ENCODE data around the gene CELSR1.
"Not testable (repeated sequence)": the region's sequence is repeated elsewhere in the genome, so short reads cannot be mapped to it uniquely, and the experiment has no call there.

Gene CELSR1

DNA sequence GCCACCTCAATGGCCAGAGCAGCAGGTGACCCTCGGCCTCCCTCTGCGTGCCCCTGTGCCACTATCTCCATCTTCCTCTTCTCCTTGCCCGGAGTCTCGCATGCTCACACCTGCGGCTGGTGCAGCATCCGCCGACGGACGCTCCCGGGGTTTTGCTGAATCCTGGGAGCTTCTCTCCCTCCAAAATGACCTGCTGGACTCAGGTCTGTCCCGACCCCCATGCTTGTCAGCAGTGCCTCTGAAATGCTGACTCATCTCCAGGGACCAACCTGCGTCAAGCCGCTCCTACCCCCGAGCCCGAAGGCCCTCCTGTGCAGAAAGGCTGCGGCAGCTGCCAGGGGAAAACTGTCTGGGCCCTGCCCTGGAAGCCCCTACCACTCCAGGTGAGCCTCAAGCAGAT, 58.4 kb downstream of the CELSR1 start:
- DNase-seq (ENCODE audit: low spot score) = no peak

DNA sequence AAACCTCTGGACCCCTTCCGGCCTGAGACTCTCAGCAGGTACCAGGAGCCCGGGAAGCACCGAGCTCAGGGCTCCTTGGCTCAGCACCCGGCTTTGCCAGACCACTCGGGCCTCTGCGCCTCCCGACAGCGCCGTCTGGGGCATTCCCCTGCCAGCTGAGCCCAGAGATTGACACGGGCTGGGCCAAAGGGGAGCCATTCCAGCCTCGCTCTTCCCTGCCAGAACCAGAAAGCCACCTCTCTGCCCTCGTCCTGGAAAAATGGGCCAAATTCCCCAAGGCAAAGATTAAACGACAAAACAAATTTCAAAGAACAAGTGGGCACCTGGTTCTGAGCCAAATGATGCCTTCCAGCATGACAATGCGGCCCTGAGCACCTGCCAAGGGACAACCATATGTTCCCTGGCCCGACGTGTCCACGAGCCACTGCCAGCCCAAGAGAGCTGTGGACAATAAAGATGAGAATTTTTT, 59.3 kb downstream of the CELSR1 start:
- DNase-seq (ENCODE audit: low spot score) = no peak

DNA sequence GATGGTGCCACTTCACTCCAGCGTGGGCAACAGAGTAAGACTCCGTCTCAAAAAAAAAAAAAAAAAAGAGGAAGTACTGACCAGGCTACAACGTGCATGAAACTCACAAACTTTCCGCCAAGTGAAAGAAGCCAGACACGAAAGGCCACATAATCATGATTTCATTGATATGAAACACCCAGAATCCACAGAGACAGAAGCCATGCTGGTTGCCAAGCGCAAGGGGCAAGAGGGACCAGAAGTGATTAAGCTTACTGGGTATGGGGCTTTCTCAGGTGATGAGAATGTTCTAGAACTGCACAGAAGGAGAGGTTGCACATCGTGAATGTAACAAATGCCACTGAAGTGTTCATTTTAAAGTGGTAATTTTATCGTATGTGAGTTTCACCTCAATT, 60.9 kb downstream of the CELSR1 start:
- no peak for DNase-seq (ENCODE audit: low spot score)

DNA sequence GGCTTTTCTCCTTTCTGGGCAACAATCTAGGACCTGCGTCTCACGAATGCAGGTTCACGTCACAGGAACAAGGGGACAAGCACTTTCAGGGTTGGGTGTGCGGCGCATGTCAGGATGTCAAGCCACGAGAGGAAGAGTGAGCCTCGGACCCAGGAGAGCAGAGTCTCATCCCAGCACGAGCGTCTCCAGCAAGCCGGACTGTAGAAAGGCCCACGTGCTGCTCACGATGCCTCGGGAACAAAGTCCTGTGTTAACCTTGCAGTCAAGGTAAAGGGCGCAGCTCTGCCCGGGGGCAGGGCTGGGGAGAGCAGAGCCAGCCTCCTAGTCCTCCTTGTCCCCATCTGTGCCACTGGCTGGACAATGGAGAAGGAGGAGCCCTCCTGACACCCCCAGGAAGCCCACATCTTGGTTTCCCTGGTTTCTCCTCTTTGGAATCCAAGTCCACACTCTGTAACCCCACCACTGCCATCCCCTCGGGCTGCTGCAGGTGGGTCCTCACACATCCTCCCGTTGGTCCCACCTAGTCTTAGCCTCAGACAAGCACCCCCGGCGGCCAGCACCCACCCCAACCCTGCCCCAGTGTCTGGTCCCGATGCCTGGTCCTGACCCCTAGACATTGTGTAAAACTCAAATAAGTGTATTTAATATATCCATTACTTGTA, 63.4 kb downstream of the CELSR1 start:
- DNase-seq (ENCODE audit: low spot score) = no peak

DNA sequence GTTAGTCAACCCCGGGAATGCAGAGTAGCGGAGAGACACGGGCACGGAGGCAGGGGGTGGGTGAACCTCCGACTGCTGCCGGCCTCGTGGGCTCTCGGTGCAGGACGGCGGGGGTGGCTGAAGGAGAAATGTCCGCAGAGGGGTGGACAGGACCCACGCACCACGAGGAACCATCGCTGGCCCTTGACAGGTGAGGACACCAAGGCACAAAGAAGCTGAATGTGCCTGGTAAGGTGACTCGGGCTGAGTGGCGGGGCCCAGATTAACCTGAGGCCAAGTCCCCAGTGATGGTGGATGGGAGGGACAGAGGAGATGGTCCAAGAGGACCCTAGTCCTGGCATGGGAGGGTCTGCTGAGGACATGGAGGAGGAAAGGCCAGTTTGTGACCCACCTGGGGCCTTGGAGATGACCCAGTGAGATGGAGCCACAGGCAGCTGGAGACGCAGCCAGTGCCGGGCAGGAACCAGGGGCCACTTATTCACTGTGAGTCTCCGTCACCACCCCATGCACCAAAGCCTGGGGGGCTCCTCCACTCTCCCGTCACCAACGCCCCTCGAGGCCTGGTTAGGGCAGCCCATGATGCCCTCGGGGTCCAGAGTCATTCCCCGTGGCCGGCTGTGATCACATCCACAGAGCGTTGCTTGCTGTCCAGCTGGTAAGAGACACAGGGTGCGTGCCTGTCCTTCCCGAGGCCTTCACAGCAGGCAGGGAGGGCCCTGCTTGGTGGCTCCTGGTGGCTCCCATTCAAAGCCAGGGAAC, 64.2 kb downstream of the CELSR1 start:
- no peak for DNase-seq (ENCODE audit: low spot score)

DNA sequence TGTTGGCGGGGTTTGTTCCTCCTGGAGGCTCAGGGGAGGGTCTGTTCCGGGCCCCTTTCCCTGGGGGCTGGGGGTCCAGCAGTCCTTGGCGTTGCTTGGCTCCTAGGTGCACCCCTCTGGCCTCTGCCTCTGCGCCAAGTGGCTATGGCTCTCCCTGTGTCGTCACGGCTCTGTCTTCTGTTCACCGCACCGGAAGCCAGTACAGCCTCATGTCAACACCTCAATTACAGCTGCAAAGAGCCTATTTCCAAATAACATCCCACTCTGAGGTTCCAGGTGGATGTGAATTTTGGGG, 64.8 kb downstream of the CELSR1 start:
- DNase-seq (ENCODE audit: low spot score) = no peak

DNA sequence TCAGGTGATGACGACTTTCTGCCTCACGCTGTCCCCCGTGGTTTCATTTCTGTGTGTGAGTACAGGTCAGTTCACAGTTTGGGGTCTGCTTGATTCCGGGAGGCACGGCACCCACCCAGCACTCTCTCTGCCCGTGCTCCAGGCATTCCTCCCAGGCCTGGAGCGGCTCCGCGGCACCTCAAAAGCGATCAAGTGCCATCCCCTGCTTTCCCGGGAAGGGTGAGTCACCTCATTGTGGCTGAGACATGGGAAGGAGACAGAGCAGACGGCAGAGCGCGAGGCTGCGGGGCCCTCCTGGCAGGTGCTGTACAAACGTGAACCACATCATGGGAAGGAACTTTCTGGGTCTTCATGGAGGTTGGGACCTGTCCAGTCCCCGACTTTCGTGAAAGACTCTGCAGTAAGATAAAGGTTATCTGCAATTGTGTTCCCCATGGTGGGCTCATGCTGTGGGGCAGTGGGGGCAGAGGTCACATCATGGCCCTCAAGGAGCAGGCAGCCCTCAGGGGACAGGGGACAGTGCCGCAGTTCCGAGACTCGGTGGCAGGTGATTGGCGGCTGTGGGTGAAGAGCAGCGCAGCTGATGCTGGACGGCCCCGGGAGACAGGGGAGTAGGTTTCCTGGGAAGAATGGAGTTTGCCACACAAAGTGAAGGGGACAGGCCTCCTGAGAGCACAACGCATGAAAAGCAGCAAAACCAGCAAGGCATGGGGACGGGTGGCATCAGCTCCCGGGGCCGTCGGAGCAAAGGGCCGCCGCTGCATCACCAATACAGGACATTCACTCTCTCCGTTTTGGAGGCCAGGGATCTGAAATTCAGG, 65.3 kb downstream of the CELSR1 start:
- DNase-seq (ENCODE audit: low spot score) = no peak

DNA sequence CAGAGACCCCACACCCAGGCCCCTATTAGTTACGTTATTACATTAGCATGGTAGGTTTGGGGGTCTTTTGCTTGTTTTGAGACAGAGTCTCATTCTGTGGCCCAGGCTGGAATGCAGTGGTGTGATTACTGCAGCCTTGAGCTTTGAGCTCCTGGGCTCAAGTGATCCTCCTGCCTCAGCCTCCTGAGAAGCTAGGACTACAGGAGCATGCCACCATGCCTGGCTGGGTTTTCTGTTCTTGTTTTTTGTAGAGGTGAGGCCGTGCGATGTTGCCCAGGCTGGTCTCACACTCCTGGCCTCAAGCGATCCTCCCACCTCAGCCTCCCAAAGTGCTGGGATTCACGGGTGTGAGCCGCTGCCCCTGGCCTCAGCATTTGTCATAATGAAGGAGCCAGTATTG, 66.1 kb downstream of the CELSR1 start:
- DNase-seq (ENCODE audit: low spot score) = not testable (repeated sequence)

DNA sequence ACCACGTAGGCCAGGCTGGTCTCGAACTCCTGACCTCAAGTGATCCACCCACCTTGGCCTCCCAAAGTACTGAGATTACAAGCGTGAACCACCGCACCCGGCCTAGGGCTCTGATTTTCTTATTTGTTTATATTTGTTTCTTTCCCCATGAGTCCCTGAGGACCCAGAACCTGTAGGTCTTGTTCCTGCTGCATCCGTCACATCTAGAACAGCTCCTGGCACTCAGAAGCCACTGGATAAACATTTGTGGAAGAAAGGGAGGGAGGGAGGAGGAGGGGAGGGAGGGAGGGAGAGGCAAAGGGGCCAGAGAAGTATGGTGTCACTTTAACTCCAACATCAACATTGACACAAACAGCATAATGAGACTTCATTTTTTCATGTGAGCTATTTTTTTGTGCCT, 67.7 kb downstream of the CELSR1 start:
- DNase-seq (ENCODE audit: low spot score) = no peak

DNA sequence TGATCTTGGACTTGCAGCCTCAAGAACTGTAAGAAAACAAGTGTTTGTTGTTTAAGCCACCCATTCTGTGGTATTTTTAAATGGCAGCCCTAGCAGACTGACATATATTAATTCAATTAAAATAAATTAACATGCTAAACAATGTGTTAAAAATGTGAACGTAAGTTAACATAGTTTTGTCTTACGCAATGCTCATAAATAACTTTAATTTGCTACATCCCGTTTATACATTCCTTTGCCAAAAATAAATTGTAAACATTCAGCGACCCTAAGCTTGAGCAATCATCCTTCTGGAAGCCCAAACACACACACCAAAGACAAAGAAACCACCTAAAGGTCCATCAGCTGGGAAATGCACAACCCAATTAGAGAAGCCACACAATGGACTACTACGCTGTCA, 70.4 kb downstream of the CELSR1 start:
- no peak for DNase-seq (ENCODE audit: low spot score)

DNA sequence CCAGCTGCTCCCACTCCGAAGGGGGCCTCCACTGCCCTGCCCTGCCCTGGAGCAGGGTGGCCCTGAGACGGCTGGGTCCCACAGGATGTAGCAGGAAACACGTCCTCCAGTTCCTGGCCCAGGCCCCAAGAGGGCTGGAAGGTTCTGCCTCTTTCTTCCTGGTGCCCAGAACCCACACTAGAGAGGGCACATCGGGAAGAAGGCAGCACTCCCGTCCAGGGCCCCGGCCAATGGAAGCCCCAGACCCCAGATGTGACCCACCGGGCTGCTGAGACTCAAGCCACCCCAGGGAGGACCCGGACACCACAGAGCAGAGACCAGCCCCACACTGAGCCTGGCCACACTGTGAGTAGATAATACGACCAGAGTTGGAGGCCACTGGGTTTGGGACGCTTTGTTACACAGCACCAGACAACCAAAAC, 71.2 kb downstream of the CELSR1 start:
- DNase-seq (ENCODE audit: low spot score) = no peak

DNA sequence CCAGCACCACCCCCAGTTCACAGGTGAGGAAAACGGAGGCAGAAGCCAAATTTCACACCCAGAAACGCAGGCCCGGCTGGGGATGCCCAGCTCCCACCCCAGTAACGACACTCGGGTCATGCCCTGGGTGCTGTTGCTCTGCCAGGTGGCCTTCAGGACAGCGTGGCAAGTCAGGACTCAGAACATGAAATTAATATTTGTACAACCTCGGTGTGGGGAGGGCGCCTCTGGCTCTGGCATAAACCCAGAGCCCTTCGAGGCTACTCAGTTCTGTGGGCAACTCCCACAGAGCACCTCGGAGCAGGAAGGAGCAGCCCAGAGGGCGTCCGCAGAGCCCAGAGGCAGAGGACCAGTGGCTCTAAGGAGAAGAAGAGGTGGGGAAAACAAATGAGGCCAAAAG, 71.6 kb downstream of the CELSR1 start:
- DNase-seq (ENCODE audit: low spot score) = no peak

DNA sequence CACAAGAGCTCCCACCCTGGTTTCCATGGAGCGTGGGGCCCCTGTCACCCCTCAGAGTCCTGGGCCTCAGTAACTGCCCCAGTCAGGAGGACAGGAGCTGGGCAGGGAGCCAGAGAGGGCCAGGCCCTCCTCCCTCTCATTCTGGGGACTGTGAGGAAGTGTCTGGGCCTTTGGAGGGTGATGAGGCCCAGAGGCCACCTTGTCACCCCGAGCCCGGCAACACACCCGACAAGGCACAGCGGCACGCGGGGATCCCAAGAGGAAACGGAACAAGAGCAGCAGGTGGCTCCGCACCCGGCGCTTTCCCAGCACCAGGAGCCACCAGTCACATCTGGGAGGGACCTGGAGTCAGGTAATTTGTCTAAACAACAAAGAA, 72.1 kb downstream of the CELSR1 start:
- DNase-seq (ENCODE audit: low spot score) = no peak

DNA sequence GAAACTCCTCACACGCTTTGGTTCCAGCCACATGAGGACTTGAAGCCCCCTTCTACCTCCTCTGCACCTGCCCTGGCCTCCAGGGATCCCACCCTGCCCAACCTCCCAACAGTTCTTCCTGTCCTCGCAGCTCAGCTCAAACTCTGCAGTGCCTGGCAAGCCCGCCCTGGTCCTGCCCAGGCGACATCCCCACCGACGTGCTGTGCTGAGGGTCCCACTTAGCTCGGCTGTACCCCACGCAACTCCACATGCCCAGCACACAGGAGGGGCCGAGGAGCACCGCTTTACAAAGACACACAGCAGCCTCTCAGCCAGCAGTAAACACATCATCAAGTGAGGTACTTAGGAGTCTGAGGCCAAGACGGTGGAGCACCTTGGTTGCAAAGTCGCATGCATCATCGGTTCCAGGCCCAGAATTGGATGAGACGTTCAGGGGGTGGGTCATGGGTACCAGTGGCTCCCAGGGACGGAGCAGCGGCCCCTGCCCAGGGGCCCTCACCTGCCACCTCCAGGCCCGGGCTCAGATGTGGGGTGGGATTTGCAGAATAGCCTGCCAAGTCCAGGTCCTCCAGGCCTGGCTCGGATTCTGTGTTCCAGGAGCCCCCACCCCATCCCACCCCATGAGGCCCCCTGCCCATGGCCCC, 72.6 kb downstream of the CELSR1 start:
- no peak for DNase-seq (ENCODE audit: low spot score)

DNA sequence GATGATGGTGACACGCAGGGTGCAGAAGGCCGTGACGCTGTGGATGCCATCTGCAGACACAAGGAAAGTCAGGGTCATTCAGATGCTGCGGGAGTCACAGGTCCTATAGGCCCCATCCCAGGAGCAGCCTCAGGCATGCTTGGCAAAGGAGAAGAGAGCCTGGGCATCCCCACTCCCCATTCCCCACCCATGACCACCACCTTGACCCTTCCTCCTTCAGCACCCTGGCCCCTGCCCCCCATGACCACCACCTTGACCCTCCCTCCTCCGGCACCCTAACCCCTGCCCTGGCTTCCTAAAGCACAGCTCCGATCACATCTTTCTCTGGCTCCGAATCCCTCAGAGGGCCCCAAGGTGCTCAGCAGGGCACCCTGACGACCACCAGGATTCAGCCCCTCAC, 73.1 kb downstream of the CELSR1 start:
- no peak for DNase-seq (ENCODE audit: low spot score)

DNA sequence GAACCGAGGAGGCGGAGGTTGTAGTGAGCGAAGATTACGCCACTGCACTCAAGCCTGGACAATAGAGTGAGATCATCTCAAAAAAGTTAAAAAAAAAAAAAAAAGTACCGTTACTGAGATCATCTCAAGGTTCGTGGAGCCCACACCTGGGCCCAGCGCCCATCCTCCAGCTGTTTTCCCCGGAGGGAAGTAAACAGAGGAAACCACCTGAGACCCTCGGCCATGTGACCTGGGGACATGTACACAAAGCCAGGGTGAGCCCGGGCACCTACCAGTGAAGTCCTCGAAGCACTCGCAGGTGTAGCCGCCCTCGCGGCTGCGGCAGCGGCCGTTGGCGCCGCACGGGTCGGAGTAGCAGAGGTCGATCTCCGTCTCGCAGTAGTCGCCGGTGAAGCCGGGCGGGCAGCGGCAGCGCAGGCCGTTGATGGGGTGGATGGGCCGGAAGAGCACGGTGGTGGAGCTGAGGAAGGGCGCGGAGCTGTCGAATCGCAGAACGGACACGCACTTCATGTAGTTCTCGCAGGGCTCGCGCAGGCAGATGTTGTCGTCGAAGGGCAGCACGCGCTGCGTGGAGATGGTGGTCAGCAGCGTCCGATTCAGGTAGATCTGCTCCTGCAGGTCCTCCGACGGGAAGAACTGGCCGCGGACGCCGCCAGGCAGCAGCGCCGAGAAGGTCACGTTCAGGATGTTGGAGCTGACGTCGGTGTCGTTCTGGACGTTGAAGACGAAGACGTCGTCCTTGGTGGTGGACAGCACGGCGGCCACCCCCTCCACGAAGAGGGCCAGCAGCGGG, 73.8 kb downstream of the CELSR1 start:
- DNase-seq (ENCODE audit: low spot score) = no peak

DNA sequence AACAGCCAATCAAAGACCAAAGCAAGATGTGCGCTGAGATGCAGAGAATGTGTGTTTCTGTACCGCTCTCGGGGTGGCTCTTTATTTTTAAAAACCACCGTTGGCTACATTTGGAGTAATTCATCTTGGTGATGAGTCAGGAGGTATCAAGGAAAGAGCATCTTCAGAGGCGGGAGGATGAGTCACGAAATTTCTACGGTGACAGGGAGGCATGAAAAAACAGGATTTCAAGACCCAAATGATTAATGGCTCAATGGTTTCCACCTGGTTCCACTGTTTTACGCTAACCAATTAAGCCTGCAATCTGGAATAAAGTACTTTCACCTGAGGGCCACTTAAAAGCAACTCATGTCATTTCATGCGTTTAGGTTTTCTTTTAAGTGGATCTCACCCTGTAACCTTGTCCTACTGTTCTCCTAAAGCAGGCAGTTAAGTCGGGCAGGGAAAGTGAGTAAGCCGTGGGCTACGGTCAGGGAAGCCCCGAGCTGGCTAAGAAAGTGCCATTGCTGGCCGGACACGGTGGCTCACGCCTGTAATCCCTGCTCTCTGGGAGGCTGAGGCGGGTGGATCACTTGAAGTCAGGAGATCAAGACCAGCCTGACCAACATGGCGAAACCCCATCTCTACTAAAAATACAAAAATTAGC, 74.6 kb downstream of the CELSR1 start:
- peak; percentile 56 for DNase-seq (ENCODE audit: low spot score)

DNA sequence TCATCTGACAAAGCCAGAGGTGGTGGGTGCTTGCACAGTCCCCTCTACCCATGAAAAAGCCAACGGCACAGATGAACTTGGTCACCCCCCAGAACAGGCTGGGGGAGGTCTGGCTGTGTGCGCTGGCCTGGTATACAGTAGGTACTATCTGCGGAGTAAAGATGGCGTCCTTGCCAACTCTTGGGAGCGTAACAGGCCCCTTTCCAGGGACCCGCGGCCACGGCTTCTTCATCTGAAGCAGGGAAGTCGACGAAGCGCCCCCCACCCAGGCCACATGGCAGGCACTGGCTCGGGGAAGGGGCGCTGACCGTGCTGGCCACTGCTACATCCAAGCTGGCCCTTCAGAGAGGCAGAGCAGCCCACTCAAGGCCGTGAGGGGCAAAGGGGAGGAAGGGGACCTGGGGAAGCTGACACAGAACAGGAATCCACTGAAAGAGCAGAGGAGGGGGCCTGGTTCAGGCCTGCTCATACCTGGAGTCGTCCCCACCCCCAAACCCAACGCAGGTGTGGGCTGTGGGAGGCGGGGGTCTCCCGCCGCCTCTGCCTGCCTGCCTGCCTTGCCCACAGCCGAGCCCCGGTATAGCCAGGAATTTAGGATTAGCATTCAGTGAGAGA, 75.7 kb downstream of the CELSR1 start:
- no peak for DNase-seq (ENCODE audit: low spot score)

DNA sequence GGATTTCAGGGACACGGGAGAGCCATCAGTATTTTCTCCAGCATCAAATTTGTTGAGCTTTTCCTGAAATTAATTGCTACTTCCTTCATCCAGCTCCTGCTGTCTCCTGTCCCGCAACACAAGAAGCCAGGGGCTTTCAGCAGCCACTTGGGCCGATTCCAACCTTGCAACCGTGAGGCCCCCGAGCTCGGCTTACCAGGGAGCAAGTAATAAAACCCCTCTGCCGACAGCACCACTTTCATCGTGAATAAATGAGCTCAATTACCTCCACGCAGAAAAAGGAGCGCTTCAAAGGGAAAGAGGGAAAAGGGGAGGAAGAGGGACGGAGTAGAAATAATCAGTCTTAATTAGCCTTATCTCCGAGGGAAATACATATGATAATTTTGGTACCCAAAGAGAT, 76.6 kb downstream of the CELSR1 start:
- DNase-seq (ENCODE audit: low spot score) = no peak

DNA sequence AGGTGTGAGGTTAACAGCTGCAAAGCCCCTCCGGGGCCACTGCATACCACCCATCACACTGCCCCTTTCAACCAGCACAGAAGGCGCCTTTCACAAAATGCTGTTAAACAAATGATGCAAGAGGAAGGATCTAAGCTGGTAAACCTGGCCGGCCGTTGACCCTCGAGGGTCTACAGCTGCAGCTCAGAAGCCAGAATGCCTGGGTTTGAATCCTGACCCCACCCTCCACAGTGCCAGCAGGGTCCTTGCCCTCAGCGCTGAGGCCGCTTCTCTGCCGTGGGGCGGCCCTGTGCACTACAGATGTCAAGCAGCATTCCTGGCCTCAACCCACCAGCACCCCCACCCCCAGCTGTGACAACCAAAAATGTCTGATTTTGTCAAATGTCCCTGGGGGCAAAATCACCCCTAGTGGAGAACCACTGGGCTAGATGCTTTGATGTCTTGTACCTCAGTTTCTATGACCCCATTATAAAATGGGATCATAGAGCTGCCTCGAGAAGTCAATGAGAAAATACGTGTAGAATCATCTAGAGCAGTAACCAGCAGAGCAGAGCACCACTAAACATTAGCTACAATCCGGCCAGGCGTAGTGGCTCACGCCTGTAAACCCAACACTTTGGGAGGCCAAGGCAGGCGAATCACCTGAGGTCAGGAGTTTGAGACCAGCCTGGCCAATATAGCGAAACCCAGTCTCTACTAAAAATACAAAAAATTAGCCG, 77.9 kb downstream of the CELSR1 start:
- DNase-seq (ENCODE audit: low spot score) = no peak

Measured in COLO829 (cell line).